H9 (cell line): ENCODE measurements around the gene LRRC26. TPM values are rescaled to one million over a fixed set of nuclear protein-coding genes. Genes with fewer than 3 reads are reported as not detected.

ENCODE experiments used
- DNase-seq: peaks from one replicate; pipeline ENCODE4 v3.0.0-alpha.2; 2017
- H2AFZ ChIP-seq: one replicate; pipeline ENCODE4 v1.6.1; 2013; ENCODE audit warnings: mild to moderate bottlenecking, low read length, control low read depth, moderate library complexity
- H2AK5ac ChIP-seq: 2 replicates; pipeline ENCODE4 v1.6.1; 2013; ENCODE audit warnings: low read length, control low read depth, mixed read lengths; ENCODE audit not compliant: insufficient read length
- H2BK120ac ChIP-seq: one replicate; pipeline ENCODE4 v1.6.1; 2013; ENCODE audit warnings: low read depth, mild to moderate bottlenecking, low read length, control low read depth, inconsistent platforms; ENCODE audit not compliant: poor library complexity, severe bottlenecking
- H2BK12ac ChIP-seq: 2 replicates; pipeline ENCODE4 v1.6.1; 2013; ENCODE audit warnings: low read length, control low read depth, mixed read lengths, low read depth; ENCODE audit not compliant: insufficient read length
- H2BK15ac ChIP-seq: 2 replicates; pipeline ENCODE4 v1.6.1; 2013; ENCODE audit warnings: low read depth, low read length, control low read depth
- H2BK20ac ChIP-seq: one replicate; pipeline ENCODE4 v1.6.1; 2013; ENCODE audit warnings: low read depth, mild to moderate bottlenecking, low read length, control low read depth, inconsistent platforms; ENCODE audit not compliant: poor library complexity, severe bottlenecking
- H2BK5ac ChIP-seq: 2 replicates; pipeline ENCODE4 v1.6.1; 2013; ENCODE audit warnings: low read length, control low read depth, mixed read lengths; ENCODE audit not compliant: insufficient read length
- H3K14ac ChIP-seq: 2 replicates; pipeline ENCODE4 v1.6.1; 2013; ENCODE audit warnings: low read length, control low read depth; ENCODE audit not compliant: insufficient read depth
- H3K18ac ChIP-seq: 2 replicates; pipeline ENCODE4 v1.6.1; 2013; ENCODE audit warnings: low read depth, mild to moderate bottlenecking, mixed read lengths, low read length, control low read depth; ENCODE audit not compliant: insufficient read length
- H3K23ac ChIP-seq: 2 replicates; pipeline ENCODE4 v1.6.1; 2013; ENCODE audit warnings: low read length, control low read depth, mixed read lengths, low read depth; ENCODE audit not compliant: insufficient read length
- H3K23me2 ChIP-seq: 2 replicates; pipeline ENCODE4 v1.6.1; 2013; ENCODE audit warnings: low read depth, mild to moderate bottlenecking, mixed read lengths, low read length, control low read depth; ENCODE audit not compliant: insufficient read length, poor library complexity, severe bottlenecking
- H3K27ac ChIP-seq: 2 replicates; pipeline ENCODE4 v1.5.1; 2013; ENCODE audit warnings: low read length, control low read depth, mixed read lengths, low read depth; ENCODE audit not compliant: insufficient read length
- H3K27me3 ChIP-seq: 2 replicates; pipeline ENCODE4 v1.6.1; 2013; ENCODE audit warnings: low read length, control low read depth, inconsistent platforms; ENCODE audit not compliant: insufficient read depth
- H3K4ac ChIP-seq: 2 replicates; pipeline ENCODE4 v1.6.1; 2013; ENCODE audit warnings: low read depth, mild to moderate bottlenecking, control low read depth, inconsistent platforms, low read length, moderate library complexity
- H3K4me1 ChIP-seq: 2 replicates; pipeline ENCODE4 v1.6.1; 2013; ENCODE audit warnings: low read length, control low read depth, inconsistent platforms; ENCODE audit not compliant: insufficient read depth
- H3K4me2 ChIP-seq: 2 replicates; pipeline ENCODE4 v1.6.1; 2013; ENCODE audit warnings: low read length, control low read depth, mixed read lengths; ENCODE audit not compliant: insufficient read length, insufficient read depth
- H3K56ac ChIP-seq: 2 replicates; pipeline ENCODE4 v1.6.1; 2013; ENCODE audit warnings: low read depth, mild to moderate bottlenecking, mixed read lengths, low read length, control low read depth; ENCODE audit not compliant: insufficient read length
- H3K79me1 ChIP-seq: 2 replicates; pipeline ENCODE4 v1.6.1; 2013; ENCODE audit warnings: low read depth, mild to moderate bottlenecking, moderate library complexity, low read length, control low read depth, inconsistent platforms; ENCODE audit not compliant: insufficient read depth, poor library complexity, severe bottlenecking
- H3K79me2 ChIP-seq: 2 replicates; pipeline ENCODE4 v1.6.1; 2013; ENCODE audit warnings: low read length, control low read depth, inconsistent platforms; ENCODE audit not compliant: insufficient read depth
- H3K9ac ChIP-seq: 2 replicates; pipeline ENCODE4 v1.6.1; 2013; ENCODE audit warnings: low read length, control low read depth, mixed read lengths; ENCODE audit not compliant: insufficient read length; ENCODE audit errors: extremely low read depth
- H3K9me3 ChIP-seq: one replicate; pipeline ENCODE4 v1.6.1; 2013; ENCODE audit warnings: low read depth, low read length, inconsistent platforms; ENCODE audit not compliant: control insufficient read depth
- H3T11ph ChIP-seq: one replicate; pipeline ENCODE4 v1.6.1; 2013; ENCODE audit warnings: mild to moderate bottlenecking, low read length, control low read depth, inconsistent platforms
- H4K20me1 ChIP-seq: one replicate; pipeline ENCODE4 v1.6.1; 2013; ENCODE audit not compliant: control insufficient read depth, insufficient read length, insufficient read depth
- H4K5ac ChIP-seq: 2 replicates; pipeline ENCODE4 v1.6.1; 2013; ENCODE audit warnings: low read depth, mild to moderate bottlenecking, mixed read lengths, low read length, control low read depth; ENCODE audit not compliant: insufficient read length
- H4K8ac ChIP-seq: replicated peaks from 2 replicates; pipeline ENCODE4 v1.6.1; 2013; ENCODE audit warnings: low read length, control low read depth, mixed read lengths, low read depth; ENCODE audit not compliant: insufficient read length
- H4K91ac ChIP-seq: 2 replicates; pipeline ENCODE4 v1.6.1; 2013; ENCODE audit warnings: low read depth, mild to moderate bottlenecking, moderate library complexity, mixed read lengths, low read length, control low read depth; ENCODE audit not compliant: insufficient read length
- H3K27ac Mint-ChIP-seq, 3 experiments: 2 replicates in 2 of 3; 3 replicates in 1 of 3; pipeline ENCODE4 v1.8.0; 2020 to 2021; ENCODE audit warnings: mixed read lengths in 3 of 3, mild to moderate bottlenecking in 1 of 3, moderate library complexity in 1 of 3
- H3K27me3 Mint-ChIP-seq: 2 replicates; pipeline ENCODE4 v1.8.0; 2021; ENCODE audit warnings: low read depth, mild to moderate bottlenecking, moderate library complexity, mixed read lengths
- H3K36me3 Mint-ChIP-seq, 3 experiments: 2 replicates in 2 of 3; 3 replicates in 1 of 3; pipeline ENCODE4 v1.8.0; 2020 to 2021; ENCODE audit warnings: low read depth in 3 of 3, mixed read lengths in 3 of 3; ENCODE audit not compliant: insufficient read depth in 1 of 3
- H3K4me1 Mint-ChIP-seq, 2 experiments: 2 replicates each; pipeline ENCODE4 v1.8.0; 2020; ENCODE audit warnings: mixed read lengths in 2 of 2
- H3K4me3 Mint-ChIP-seq, 2 experiments: 2 replicates in 1 of 2; 3 replicates in 1 of 2; pipeline ENCODE4 v1.8.0; 2020 to 2021; ENCODE audit warnings: mild to moderate bottlenecking in 2 of 2, mixed read lengths in 2 of 2, moderate library complexity in 1 of 2
- H3K9me3 Mint-ChIP-seq, 2 experiments: 2 replicates in 1 of 2; 3 replicates in 1 of 2; pipeline ENCODE4 v1.8.0; 2020; ENCODE audit warnings: mild to moderate bottlenecking in 2 of 2, mixed read lengths in 2 of 2, moderate library complexity in 1 of 2
- CTCF ChIP-seq: fragments of 200-600 bp; sonication (generic); conservative IDR thresholded peaks from 3 replicates; pipeline ENCODE4 v1.8.0; 2021; ENCODE audit warnings: antibody characterized with exemption, mild to moderate bottlenecking
- WGBS: extraction: QIAGEN DNeasy Blood & Tissue Kit; methylation state at CpG from one replicate; pipeline ENCODE4 v1.1.7; 2013; ENCODE audit warnings: missing lambda C conversion rate, low lambda C conversion rate, mixed read lengths; ENCODE audit not compliant: insufficient read length; ENCODE audit errors: extremely low coverage; 5-methylcytosine and 5-hydroxymethylcytosine counted together
- total RNA-seq: library from RNA; stranded (reverse); gene quantifications from 2 replicates; pipeline ENCODE4 v1.2.1, GENCODE V29; 2021

Gene LRRC26
- total RNA-seq, 1 experiment from 2014 or later = 0.96 TPM

GRCh38 chr9:137183980-137184595, 14.2 kb upstream of the LRRC26 start:
- Histone ChIP-seq H3K27ac (no peak overlapping the region), H4K91ac (no peak overlapping the region), H4K8ac (no peak overlapping the region), H3K4me1 (no peaks in the 10 kb centered on the region), H3K23ac (no peak overlapping the region), H2BK12ac (no peak overlapping the region), H3K23me2 (peaks cover 8% of the 10 kb centered on the region), H3K4ac (no peak overlapping the region), H3K56ac (no peak overlapping the region), H3K18ac (no peak overlapping the region), H3T11ph (no peak overlapping the region), H3K14ac (no peak overlapping the region), H2AFZ (no peak overlapping the region), H3K27me3 (no peaks in the 10 kb centered on the region), H3K4me2 (no peak overlapping the region), H4K20me1 (peaks cover 2% of the 10 kb centered on the region), H2BK20ac (no peak overlapping the region), H3K79me1 (peaks cover 6% of the 10 kb centered on the region), H3K9me3 (no peaks in the 10 kb centered on the region), H3K79me2 (peaks cover 8% of the 10 kb centered on the region; the same call in 1 of the 2 replicates), H2AK5ac (no peak overlapping the region), H2BK120ac (no peak overlapping the region), H4K5ac (no peak overlapping the region), H2BK5ac (no peak overlapping the region), H3K9ac (no peak overlapping the region), H2BK15ac (no peak overlapping the region)
- no peak for DNase-seq
- no peaks in the 10 kb centered on the region for H3K27me3 Mint-ChIP-seq
- peaks cover 11 to 16% of the 10 kb centered on the region in 2 experiments for H3K4me1 Mint-ChIP-seq
- H3K9me3 Mint-ChIP-seq = no peaks in the 10 kb centered on the region
- H3K36me3 Mint-ChIP-seq = peaks cover 7 to 56% (median 50%) of the 10 kb centered on the region in 3 experiments; a peak in 6 of 7 replicates
- H3K4me3 Mint-ChIP-seq = no peak overlapping the region; a peak in 1 of 5 replicates
- no CpG with 5 or more reads among the region's 27 CpGs for WGBS
- no peak overlapping the region for H3K27ac Mint-ChIP-seq
- no peak for TF ChIP-seq CTCF
